Gastroesophageal sphincter (tissue), 4 donors: ENCODE data around the gene INSR. TPM values are rescaled to one million over a fixed set of nuclear protein-coding genes. Genes with fewer than 3 reads are reported as not detected.

Experiments
- ATAC-seq: fragments of 150-250 bp; one replicate; pipeline ENCODE4 v1.9.1; 2016; ENCODE audit warnings: mild to moderate bottlenecking, moderate library complexity
- H3K27ac ChIP-seq, 4 donors: fragments of 200-600 bp; sonication (generic) in 3 of 4; 1 replicate in 3 of 4; 2 replicates in 1 of 4; pipeline ENCODE4 v1.5.1; 2016 to 2019
- H3K27me3 ChIP-seq: fragments of 200-600 bp; sonication (generic); one replicate; pipeline ENCODE4 v1.5.1; 2019
- H3K36me3 ChIP-seq, 2 donors: fragments of 200-600 bp; sonication (generic); one replicate each; pipeline ENCODE4 v1.5.1; 2019; ENCODE audit warnings: control low read depth in 1 of 2
- H3K4me1 ChIP-seq, 3 donors: fragments of 200-600 bp; sonication (generic); 1 replicate in 2 of 3; 2 replicates in 1 of 3; pipeline ENCODE4 v1.5.1; 2016 to 2019; ENCODE audit warnings: control low read depth in 2 of 3
- H3K4me3 ChIP-seq, 2 donors: fragments of 200-600 bp; sonication (generic); one replicate each; pipeline ENCODE4 v1.5.1; 2019; ENCODE audit warnings: mild to moderate bottlenecking in 1 of 2, moderate library complexity in 1 of 2
- H3K9me3 ChIP-seq, 3 donors: fragments of 200-600 bp; sonication (generic); one replicate each; pipeline ENCODE4 v1.5.1; 2017 to 2019; ENCODE audit warnings: control low read depth in 2 of 3
- CTCF ChIP-seq, 4 experiments: fragments of 200-600 bp in 2 of 4; fragments of 450-650 bp in 2 of 4; sonication (generic) in 1 of 4; IDR thresholded peaks; one replicate each; pipeline ENCODE4 v1.5.1; 2017 to 2019; ENCODE audit warnings: antibody characterized with exemption in 4 of 4, mild to moderate bottlenecking in 2 of 4, moderate library complexity in 2 of 4
- EP300 ChIP-seq: sonication (generic); formaldehyde crosslinking; IDR thresholded peaks from one replicate; pipeline ENCODE4 v1.6.1; 2017; ENCODE audit warnings: antibody characterized with exemption, mild to moderate bottlenecking
- POLR2A ChIP-seq, 2 donors: fragments of 450-650 bp; IDR thresholded peaks; one replicate each; pipeline ENCODE4 v1.6.1; 2017; ENCODE audit warnings: antibody characterized with exemption in 2 of 2, mild to moderate bottlenecking in 2 of 2, moderate library complexity in 1 of 2
- POLR2AphosphoS5 ChIP-seq: sonication (generic); formaldehyde crosslinking; IDR thresholded peaks from one replicate; pipeline ENCODE4 v1.6.1; 2017; ENCODE audit warnings: antibody characterized with exemption
- WGBS, 2 donors: methylation state at CpG; one replicate each; pipeline ENCODE4 v1.1.5; 2018; ENCODE audit warnings: low coverage in 1 of 2; 5-methylcytosine and 5-hydroxymethylcytosine counted together
- total RNA-seq, 4 donors: library from RNA; depleted of rRNA; stranded (reverse); fragments of >200 nt; gene quantifications; one replicate each; pipeline ENCODE4 v1.1.0, GENCODE V29; 2016

Gene INSR
- total RNA-seq, 4 donors from 2014 or later = 67.6 to 95.6 (median 81.2) TPM

DNA sequence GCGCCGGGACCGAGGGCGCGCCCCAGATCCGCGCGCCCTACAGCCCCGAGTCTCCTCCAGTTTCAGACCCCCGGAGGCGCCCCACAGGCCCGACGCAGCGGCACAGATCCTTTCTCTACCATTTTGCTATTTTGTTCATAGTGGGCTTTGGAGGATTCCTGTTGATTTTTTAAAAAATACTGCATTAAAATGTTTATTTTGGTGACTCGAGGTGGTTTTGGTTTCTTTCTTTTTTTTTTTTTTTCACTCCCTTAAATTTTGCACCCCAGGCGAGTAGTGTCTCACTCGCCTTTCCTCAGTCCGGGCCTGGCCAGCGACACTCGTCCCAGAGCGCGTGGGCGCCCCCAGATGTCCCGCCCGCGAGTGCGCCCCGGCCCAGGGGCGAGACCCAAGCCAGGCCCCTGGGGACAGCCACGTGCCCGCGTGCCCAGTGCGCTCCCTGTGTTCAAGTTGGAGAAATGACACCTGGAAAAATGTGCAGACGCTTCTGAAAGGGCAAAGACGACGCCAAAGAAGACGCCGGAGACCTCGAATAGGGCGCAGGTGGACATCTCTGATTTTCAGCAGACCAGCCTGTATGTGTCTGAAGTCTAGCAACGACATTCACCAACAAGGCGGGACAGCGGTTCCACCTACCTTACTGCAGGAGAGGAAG lies 471 bp upstream of the INSR start:
- TF ChIP-seq CTCF (IDR thresholded peaks at IDR 0.05) (peak in 3 of 4 experiments; percentile 49 to 70 (median 57)), POLR2AphosphoS5 (no peak), EP300 (no peak), POLR2A (IDR thresholded peaks at IDR 0.05) (no peak)
- H3K4me1 ChIP-seq = peaks cover 0 to 36% (median 6%) of the 10 kb centered on the region in 3 donors
- H3K27me3 ChIP-seq = peaks cover 13% of the 10 kb centered on the region
- peak overlapping the region; percentile 89 to 100 for H3K4me3 ChIP-seq
- ATAC-seq = peak; percentile 21
- peak overlapping the region; percentile 32 to 94 (median 88) for H3K27ac ChIP-seq
- H3K36me3 ChIP-seq = no peaks in the 10 kb centered on the region
- 0 to 4% methylated on average over 1 to 18 of the region's 43 CpGs for WGBS, 2 donors
- H3K9me3 ChIP-seq = no peaks in the 10 kb centered on the region

DNA sequence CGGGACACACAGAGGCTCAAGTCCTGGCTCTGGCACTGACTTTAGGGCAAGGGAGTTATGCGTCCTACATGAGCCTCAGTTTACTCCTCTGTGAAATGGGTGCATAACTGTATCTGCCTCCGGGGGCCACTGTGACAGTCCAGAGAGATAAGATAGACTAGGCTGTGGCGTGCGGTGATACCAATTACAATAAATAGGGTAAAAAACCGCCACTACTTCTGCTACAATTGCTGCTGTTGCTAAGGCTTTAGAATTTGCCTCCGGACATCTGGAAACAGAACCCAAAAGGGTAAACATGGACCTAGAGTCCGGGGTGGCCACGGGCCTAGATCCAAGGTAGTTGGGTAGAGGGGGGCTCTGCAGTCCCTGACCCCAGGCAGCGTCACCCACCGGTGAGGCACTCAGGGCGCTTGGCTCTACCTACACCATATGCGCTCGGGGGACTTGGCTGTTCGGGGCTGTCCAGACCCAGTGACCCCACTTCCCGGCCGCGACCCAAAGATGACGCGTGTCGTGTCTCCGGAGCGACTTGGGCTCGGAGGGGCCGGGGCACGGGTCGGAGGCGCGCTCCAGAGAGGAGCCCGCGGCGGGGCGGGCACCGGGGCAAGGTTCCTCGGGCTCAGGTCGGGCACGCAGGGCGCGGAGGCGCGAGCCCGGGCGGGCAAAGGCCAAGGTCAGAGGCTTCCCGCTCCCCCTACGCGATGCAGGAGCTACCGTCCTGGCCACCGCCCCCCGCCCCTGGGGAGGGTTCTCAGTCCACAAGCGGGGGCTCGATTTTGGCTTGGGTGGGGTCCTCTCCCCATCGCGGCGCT lies 1.1 kb downstream of the INSR start:
- H3K4me3 ChIP-seq = peak overlapping the region; percentile 89 to 100
- TF ChIP-seq CTCF (IDR thresholded peaks at IDR 0.05) (no peak), POLR2A (IDR thresholded peaks at IDR 0.05) (no peak), POLR2AphosphoS5 (no peak), EP300 (no peak)
- peaks cover 6% of the 10 kb centered on the region for H3K27me3 ChIP-seq
- H3K9me3 ChIP-seq = no peaks in the 10 kb centered on the region
- peak overlapping the region; percentile 74 to 94 (median 88) for H3K27ac ChIP-seq
- H3K4me1 ChIP-seq = peaks cover 0 to 50% (median 6%) of the 10 kb centered on the region in 3 donors
- WGBS, 2 donors = 14 to 29% methylated on average over 5 to 8 of the region's 54 CpGs
- peak; percentile 12 for ATAC-seq
- H3K36me3 ChIP-seq = no peaks in the 10 kb centered on the region

DNA sequence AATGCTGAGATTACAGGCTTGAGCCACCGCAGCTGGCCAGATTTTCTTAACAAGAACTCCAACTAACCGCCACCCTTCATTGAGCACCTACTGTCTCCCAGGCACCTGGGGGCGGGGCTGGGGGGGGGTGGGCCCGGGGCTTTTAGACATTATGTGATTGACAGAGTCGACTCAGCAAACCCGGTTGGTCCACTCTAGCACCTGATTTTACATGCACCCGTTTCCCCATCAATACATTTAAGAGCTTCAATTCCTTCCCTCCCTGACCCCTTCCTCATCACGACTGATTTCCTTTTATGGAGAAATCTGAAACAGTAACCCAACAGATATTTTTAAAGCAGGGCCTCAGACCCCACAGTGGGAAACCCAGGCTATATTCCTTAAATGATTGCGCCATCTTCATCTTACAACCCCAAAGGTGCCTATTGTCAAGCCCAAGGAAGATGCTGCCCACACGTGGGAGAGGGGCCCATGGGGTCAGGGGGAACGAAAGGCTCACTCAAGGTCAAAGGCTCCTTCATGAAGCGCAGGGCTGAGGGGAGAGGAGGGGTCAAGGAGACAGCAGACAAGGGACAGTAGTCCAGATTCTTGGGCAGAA lies 1.8 kb downstream of the INSR start:
- Histone ChIP-seq H3K27me3 (peaks cover under 1% of the 10 kb centered on the region), H3K36me3 (no peaks in the 10 kb centered on the region), H3K27ac (peak overlapping the region in 3 of 4 donors; percentile 83 to 94 (median 92)), H3K9me3 (no peaks in the 10 kb centered on the region), H3K4me1 (peaks cover 0 to 55% (median 6%) of the 10 kb centered on the region in 3 donors), H3K4me3 (peak overlapping the region; percentile 89 to 100)
- 55 to 75% methylated on average over 4 to 9 of the region's 12 CpGs for WGBS, 2 donors
- ATAC-seq = no peak
- TF ChIP-seq POLR2AphosphoS5 (no peak), POLR2A (IDR thresholded peaks at IDR 0.05) (no peak), CTCF (IDR thresholded peaks at IDR 0.05) (no peak), EP300 (no peak)

DNA sequence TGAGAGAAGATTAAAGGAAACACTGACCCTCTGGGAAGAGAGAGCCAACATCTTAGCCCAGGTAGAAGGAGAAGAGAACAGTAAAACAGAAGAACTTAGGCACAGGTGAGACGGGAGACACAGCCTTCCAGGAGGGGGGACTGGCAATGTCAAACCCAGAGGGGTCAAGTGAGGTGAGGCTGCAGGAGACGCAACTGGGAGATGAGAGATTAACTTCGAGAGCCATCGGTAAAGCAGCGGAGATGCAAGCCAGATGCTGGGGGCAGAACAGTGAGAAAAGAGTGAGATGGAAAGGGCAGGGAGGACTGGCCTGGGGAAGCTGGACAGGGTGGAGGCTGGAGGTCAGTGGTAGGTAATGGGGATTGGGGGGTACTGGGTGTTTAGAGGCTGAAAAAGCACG lies 5.2 kb downstream of the INSR start:
- H3K9me3 ChIP-seq = no peaks in the 10 kb centered on the region
- ATAC-seq = no peak
- 40 to 42% methylated on average over 6 of the region's 6 CpGs for WGBS, 2 donors
- no peaks in the 10 kb centered on the region for H3K36me3 ChIP-seq
- H3K27ac ChIP-seq = peak overlapping the region in 1 of 4 donors; percentile 18
- no peak overlapping the region for H3K4me3 ChIP-seq
- H3K27me3 ChIP-seq = no peaks in the 10 kb centered on the region
- TF ChIP-seq POLR2AphosphoS5 (no peak), EP300 (no peak), POLR2A (IDR thresholded peaks at IDR 0.05) (no peak), CTCF (IDR thresholded peaks at IDR 0.05) (no peak)
- peaks cover 0 to 49% (median 6%) of the 10 kb centered on the region in 3 donors for H3K4me1 ChIP-seq
